Thyroid gland (tissue), 4 donors: Measurements from ENCODE around the gene TRABD2B. TPM values are rescaled to one million over a fixed set of nuclear protein-coding genes. Genes with fewer than 3 reads are reported as not detected.

Experiments used
- DNase-seq, 2 donors: peaks; one replicate each; pipeline ENCODE4 v3.0.0-alpha.2; 2019
- H3K27ac ChIP-seq, 3 donors: fragments of 200-600 bp; sonication (generic); 1 replicate in 2 of 3; 2 replicates in 1 of 3; pipeline ENCODE4 v1.5.1; 2016 to 2019; ENCODE audit warnings: mild to moderate bottlenecking in 1 of 3, moderate library complexity in 1 of 3
- H3K27me3 ChIP-seq: fragments of 200-600 bp; sonication (generic); one replicate; pipeline ENCODE4 v1.5.1; 2019
- H3K36me3 ChIP-seq, 2 donors: fragments of 200-600 bp; sonication (generic); one replicate each; pipeline ENCODE4 v1.5.1; 2016 to 2019
- H3K4me1 ChIP-seq, 2 donors: fragments of 200-600 bp; sonication (generic); one replicate each; pipeline ENCODE4 v1.5.1; 2017 to 2019
- H3K4me3 ChIP-seq, 3 donors: fragments of 200-600 bp; sonication (generic); replicated peaks in 1 of 3; 1 replicate in 2 of 3; 2 replicates in 1 of 3; pipeline ENCODE4 v1.5.1; 2016; ENCODE audit warnings: mild to moderate bottlenecking in 1 of 3
- H3K9me3 ChIP-seq: fragments of 200-600 bp; sonication (generic); one replicate; pipeline ENCODE4 v1.5.1; 2017
- CTCF ChIP-seq, 6 experiments: fragments of 200-600 bp in 3 of 6; fragments of 450-650 bp in 3 of 6; sonication (generic) in 3 of 6; IDR thresholded peaks; one replicate each; pipeline ENCODE4 v1.5.1; 2016 to 2019; ENCODE audit warnings: antibody characterized with exemption in 6 of 6, mild to moderate bottlenecking in 2 of 6, inconsistent platforms in 1 of 6, moderate library complexity in 1 of 6
- POLR2A ChIP-seq, 2 donors: fragments of 450-650 bp; IDR thresholded peaks; one replicate each; pipeline ENCODE4 v1.6.1; 2017; ENCODE audit warnings: antibody characterized with exemption in 2 of 2, mild to moderate bottlenecking in 2 of 2, moderate library complexity in 1 of 2
- WGBS, 2 donors: methylation state at CpG; one replicate each; pipeline ENCODE4 v1.1.5; 2017; 5-methylcytosine and 5-hydroxymethylcytosine counted together
- intact Hi-C: fragments of 100-400 bp; cut with DNase I; formaldehyde crosslinking; loops from one replicate; pipeline ENCODE4 v1.15.1; 2023
- total RNA-seq, 4 donors: library from RNA; depleted of rRNA; stranded (reverse); fragments of >200 nt; gene quantifications; one replicate each; pipeline ENCODE4 v1.2.3, GENCODE V29; 2016

The TRABD2B gene
- total RNA-seq, 4 donors from 2014 or later, result 0.34 to 1.1 (median 0.63) TPM

DNA sequence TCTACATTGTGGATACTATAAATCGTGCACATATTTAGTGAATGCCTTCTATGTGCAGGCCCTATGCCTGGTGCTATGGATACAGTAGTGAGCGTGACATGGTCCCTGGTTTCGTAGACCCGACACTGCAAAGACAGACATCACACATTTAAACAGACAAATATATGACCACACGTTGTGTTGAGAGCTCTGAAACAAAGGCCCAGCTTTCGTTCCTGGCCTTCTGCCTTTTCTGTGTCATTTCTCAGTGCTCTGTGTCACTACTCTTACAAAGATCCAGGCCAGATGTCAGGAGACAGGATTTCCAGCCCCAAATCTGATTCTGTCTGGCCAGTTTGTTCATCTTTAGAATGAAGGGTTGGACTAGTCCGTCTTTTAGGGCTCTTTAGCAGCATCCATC lies 19.3 kb upstream of the TRABD2B start:
- Histone ChIP-seq H3K9me3 (no peaks in the 10 kb centered on the region), H3K27ac (no peak overlapping the region), H3K27me3 (no peaks in the 10 kb centered on the region), H3K4me1 (no peaks in the 10 kb centered on the region), H3K4me3 (no peak overlapping the region), H3K36me3 (no peaks in the 10 kb centered on the region)
- 83 to 87% methylated on average over 7 of the region's 7 CpGs for WGBS, 2 donors
- DNase-seq, result no peak
- intact Hi-C loops, result no loop called here
- TF ChIP-seq POLR2A (IDR thresholded peaks at IDR 0.05) (no peak), CTCF (IDR thresholded peaks at IDR 0.05) (no peak)

DNA sequence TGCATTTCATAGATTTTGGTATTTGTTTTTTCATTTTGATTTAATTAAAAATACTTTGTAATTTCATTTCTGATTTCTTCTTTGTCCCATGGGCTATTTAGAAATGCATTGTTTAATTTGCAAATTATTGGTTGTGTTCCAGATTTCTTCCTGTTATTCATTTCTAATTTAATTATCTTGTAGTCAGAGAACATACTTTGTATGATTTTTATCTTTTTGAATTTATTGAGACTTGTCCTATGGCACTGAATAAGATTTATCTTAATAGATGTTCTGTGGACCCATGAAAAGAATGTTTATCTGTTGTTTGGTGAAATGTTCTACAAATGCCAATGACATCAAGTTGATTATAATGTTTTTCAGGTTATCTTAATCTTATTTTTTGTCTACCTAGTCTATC lies 16.1 kb upstream of the TRABD2B start:
- intact Hi-C loops, result no loop called here
- DNase-seq, result no peak

DNA sequence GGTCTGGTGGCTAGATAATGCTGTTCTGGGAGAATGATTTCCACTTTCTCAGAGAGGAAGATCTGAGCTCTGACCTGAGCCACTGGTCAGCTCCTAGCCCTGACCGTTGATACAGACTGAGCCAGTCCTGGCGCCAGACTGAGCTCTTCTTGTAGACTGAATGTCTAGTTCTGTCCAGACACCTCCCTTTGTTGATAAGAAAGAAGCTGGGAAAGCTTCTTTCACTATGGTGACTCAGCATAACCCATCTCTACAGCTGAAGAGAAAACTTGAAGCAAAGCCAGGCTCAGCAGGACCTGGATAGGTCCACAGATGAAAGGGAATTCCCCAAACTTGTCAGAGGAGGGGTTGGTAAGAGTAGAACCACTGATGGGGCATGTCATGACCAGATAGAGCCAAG lies 9.9 kb upstream of the TRABD2B start:
- Histone ChIP-seq H3K36me3 (no peaks in the 10 kb centered on the region), H3K27me3 (no peaks in the 10 kb centered on the region), H3K4me1 (no peaks in the 10 kb centered on the region), H3K4me3 (no peak overlapping the region), H3K27ac (no peak overlapping the region), H3K9me3 (no peaks in the 10 kb centered on the region)
- intact Hi-C loops, result no loop called here
- WGBS, 2 donors, result 75 to 82% methylated on average over 2 of the region's 2 CpGs
- TF ChIP-seq CTCF (IDR thresholded peaks at IDR 0.05), result no peak
- no peak for TF ChIP-seq POLR2A (IDR thresholded peaks at IDR 0.05)
- no peak for DNase-seq

More for the DNA sequence above, 16.1 kb upstream of the TRABD2B start:
- H3K4me1 ChIP-seq, result no peaks in the 10 kb centered on the region
- no peaks in the 10 kb centered on the region for H3K27me3 ChIP-seq
- no peaks in the 10 kb centered on the region for H3K36me3 ChIP-seq
- H3K27ac ChIP-seq, result no peak overlapping the region
- H3K9me3 ChIP-seq, result no peaks in the 10 kb centered on the region
- H3K4me3 ChIP-seq, result no peak overlapping the region
- TF ChIP-seq POLR2A (IDR thresholded peaks at IDR 0.05), result no peak
- no peak for TF ChIP-seq CTCF (IDR thresholded peaks at IDR 0.05)

GRCh38 chr1:48006264-48006663 lies 9.1 kb upstream of the TRABD2B start:
- TF ChIP-seq POLR2A (IDR thresholded peaks at IDR 0.05), result no peak
- TF ChIP-seq CTCF (IDR thresholded peaks at IDR 0.05), result no peak
- intact Hi-C loops, result no loop called here
- WGBS, 2 donors, result 71 to 84% methylated on average over 1 of the region's 1 CpG
- Histone ChIP-seq H3K36me3 (no peaks in the 10 kb centered on the region), H3K4me1 (no peaks in the 10 kb centered on the region), H3K27ac (no peak overlapping the region), H3K9me3 (no peaks in the 10 kb centered on the region), H3K4me3 (no peak overlapping the region), H3K27me3 (no peaks in the 10 kb centered on the region)
- DNase-seq, result no peak

- WGBS, 2 donors, result 85 to 90% methylated on average over 8 of the region's 8 CpGs
- H3K36me3 ChIP-seq, result no peaks in the 10 kb centered on the region
- intact Hi-C loops, result no loop called here
- H3K4me3 ChIP-seq, result no peak overlapping the region
- H3K27ac ChIP-seq, result no peak overlapping the region
- DNase-seq, result no peak
- no peak for TF ChIP-seq POLR2A (IDR thresholded peaks at IDR 0.05)
- TF ChIP-seq CTCF (IDR thresholded peaks at IDR 0.05), result no peak
- no peaks in the 10 kb centered on the region for H3K9me3 ChIP-seq
- H3K4me1 ChIP-seq, result peaks cover 0 to 6% of the 10 kb centered on the region in 2 donors
- H3K27me3 ChIP-seq, result no peaks in the 10 kb centered on the region
These were observed 8.3 kb upstream of the TRABD2B start for GRCh38 chr1:48005253-48006117.
